SU-DHL-6 (cell line): ENCODE data around the gene SLC16A7.

Source experiments
- CTCF ChIP-seq: fragments of 200-600 bp; sonication (generic); IDR thresholded peaks from one replicate; pipeline ENCODE4 v1.5.1; 2017; ENCODE audit warnings: antibody characterized with exemption, mild to moderate bottlenecking, low read length, moderate library complexity; ENCODE audit not compliant: insufficient read depth, poor library complexity, severe bottlenecking
- EZH2phosphoT487 ChIP-seq: fragments of 200-600 bp; sonication (generic), shearing (Covaris generic); conservative IDR thresholded peaks from 2 replicates; pipeline ENCODE4 v1.6.1; 2018; ENCODE audit warnings: mild to moderate bottlenecking, antibody characterized with exemption, low read length, moderate library complexity, mixed read lengths

DNA sequence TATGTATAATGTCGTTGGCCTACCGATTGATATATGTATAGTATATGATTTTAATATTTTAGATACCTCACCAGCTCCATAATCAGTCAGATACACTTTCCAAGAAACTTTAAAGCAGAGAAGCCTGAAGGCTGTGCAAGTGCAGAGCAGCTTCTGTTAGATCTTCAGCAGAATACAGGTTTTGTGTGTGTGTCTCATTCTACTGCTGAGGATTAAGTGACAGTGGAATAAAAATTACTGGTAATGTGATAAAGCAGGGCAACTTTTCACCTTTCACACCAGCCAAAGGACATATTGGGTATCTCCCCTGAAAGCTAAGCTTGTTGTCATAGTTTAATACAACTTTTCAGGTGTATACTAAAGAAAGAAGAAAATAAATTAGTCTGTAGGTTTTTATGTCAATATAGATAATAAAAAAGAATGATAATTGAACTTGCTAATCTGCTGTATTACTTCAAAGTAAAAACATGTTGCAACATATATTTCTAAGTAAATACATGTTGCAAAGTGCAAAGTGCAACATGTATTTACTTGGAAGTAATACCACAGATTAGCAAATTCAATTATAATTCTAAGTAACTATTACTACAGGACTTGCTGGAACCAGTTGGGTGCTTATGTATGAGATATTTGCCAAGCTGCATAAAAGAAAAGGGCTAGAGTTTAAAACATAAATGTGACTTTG, 128.3 kb downstream of the SLC16A7 start:
- no peak for TF ChIP-seq CTCF
- TF ChIP-seq EZH2phosphoT487: no peak
